Liver (tissue), 9 donors: ENCODE measurements around the gene TBC1D5. TPM values are rescaled to one million over a fixed set of nuclear protein-coding genes. Genes with fewer than 3 reads are reported as not detected.

Experiments used
- DNase-seq: peaks from one replicate; pipeline ENCODE4 v3.0.0-alpha.2; 2017; ENCODE audit warnings: low spot score
- H3K27ac ChIP-seq, 2 donors: one replicate each; pipeline ENCODE4 v1.7.0; 2013; ENCODE audit warnings: inconsistent platforms in 2 of 2, low read length in 2 of 2, control low read depth in 1 of 2, low read depth in 1 of 2, mild to moderate bottlenecking in 1 of 2
- H3K27me3 ChIP-seq, 4 donors: one replicate each; pipeline versions ENCODE4 v1.6.1 to v1.7.0; 2013; ENCODE audit warnings: low read length in 3 of 4, inconsistent platforms in 1 of 4, mild to moderate bottlenecking in 1 of 4, moderate library complexity in 1 of 4; ENCODE audit not compliant: control insufficient read depth in 4 of 4, insufficient read depth in 4 of 4
- H3K36me3 ChIP-seq, 4 donors: one replicate each; pipeline versions ENCODE4 v1.6.1 to v1.7.0; 2013; ENCODE audit warnings: low read length in 3 of 4, mild to moderate bottlenecking in 3 of 4, low read depth in 1 of 4, moderate library complexity in 1 of 4; ENCODE audit not compliant: control insufficient read depth in 4 of 4, insufficient read depth in 3 of 4
- H3K4me1 ChIP-seq, 4 donors: one replicate each; pipeline versions ENCODE4 v1.6.1 to v1.7.0; 2013; ENCODE audit warnings: low read length in 3 of 4, mild to moderate bottlenecking in 3 of 4, moderate library complexity in 1 of 4; ENCODE audit not compliant: control insufficient read depth in 4 of 4, insufficient read depth in 4 of 4
- H3K4me3 ChIP-seq, 3 donors: one replicate each; pipeline versions ENCODE4 v1.6.1 to v1.7.0; 2013; ENCODE audit warnings: low read length in 3 of 3, control low read depth in 1 of 3, low read depth in 1 of 3, mild to moderate bottlenecking in 1 of 3
- H3K9ac ChIP-seq, 2 donors: one replicate each; pipeline ENCODE4 v1.7.0; 2013; ENCODE audit warnings: low read length in 2 of 2, mild to moderate bottlenecking in 2 of 2, moderate library complexity in 2 of 2, control low read depth in 1 of 2, low read depth in 1 of 2
- H3K9me3 ChIP-seq, 4 donors: one replicate each; pipeline versions ENCODE4 v1.6.1 to v1.7.0; 2013; ENCODE audit warnings: low read length in 3 of 4; ENCODE audit not compliant: control insufficient read depth in 4 of 4
- EGR1 ChIP-seq, 2 donors: IDR thresholded peaks; 2 replicates each; pipeline ENCODE4 v1.6.1; 2016 to 2018; ENCODE audit warnings: antibody characterized with exemption in 2 of 2, low read depth in 2 of 2
- FOXA1 ChIP-seq: IDR thresholded peaks from 2 replicates; pipeline ENCODE4 v1.6.1; 2016; ENCODE audit warnings: antibody characterized with exemption
- FOXA2 ChIP-seq: IDR thresholded peaks from 2 replicates; pipeline ENCODE4 v1.6.1; 2016; ENCODE audit warnings: antibody characterized with exemption
- GABPA ChIP-seq, 2 donors: IDR thresholded peaks in 1 of 2; conservative IDR thresholded peaks in 1 of 2; 2 replicates each; pipeline ENCODE4 v1.6.1; 2016; ENCODE audit warnings: antibody characterized with exemption in 2 of 2, mild to moderate bottlenecking in 1 of 2, moderate library complexity in 1 of 2
- HNF4A ChIP-seq, 2 donors: conservative IDR thresholded peaks; 2 replicates each; pipeline ENCODE4 v1.6.1; 2016; ENCODE audit warnings: antibody characterized with exemption in 2 of 2, mild to moderate bottlenecking in 2 of 2
- HNF4G ChIP-seq: IDR thresholded peaks from 2 replicates; pipeline ENCODE4 v1.6.1; 2016; ENCODE audit warnings: antibody characterized with exemption
- JUND ChIP-seq, 2 donors: IDR thresholded peaks; 2 replicates each; pipeline ENCODE4 v1.6.1; 2016; ENCODE audit warnings: antibody characterized with exemption in 2 of 2
- NR2F2 ChIP-seq: IDR thresholded peaks from 2 replicates; pipeline ENCODE4 v1.6.1; 2016; ENCODE audit warnings: antibody characterized with exemption
- RAD21 ChIP-seq, 2 donors: IDR thresholded peaks; 2 replicates each; pipeline ENCODE4 v1.6.1; 2016; ENCODE audit warnings: antibody characterized with exemption in 2 of 2, mild to moderate bottlenecking in 2 of 2
- RXRA ChIP-seq, 2 donors: IDR thresholded peaks; 2 replicates each; pipeline ENCODE4 v1.6.1; 2017 to 2018; ENCODE audit warnings: antibody characterized with exemption in 2 of 2, mild to moderate bottlenecking in 1 of 2
- SP1 ChIP-seq: IDR thresholded peaks from 2 replicates; pipeline ENCODE4 v1.6.1; 2018; ENCODE audit warnings: antibody characterized with exemption, mild to moderate bottlenecking
- TAF1 ChIP-seq: conservative IDR thresholded peaks from 2 replicates; pipeline ENCODE4 v1.6.1; 2016; ENCODE audit warnings: antibody characterized with exemption, mild to moderate bottlenecking
- YY1 ChIP-seq: IDR thresholded peaks from 2 replicates; pipeline ENCODE4 v1.6.1; 2016; ENCODE audit warnings: antibody characterized with exemption, mild to moderate bottlenecking
- WGBS: extraction: QIAGEN DNeasy Blood & Tissue Kit; methylation state at CpG from one replicate; pipeline ENCODE4 v1.1.7; 2013; 5-methylcytosine and 5-hydroxymethylcytosine counted together
- polyA plus RNA-seq, 2 donors: library from polyadenylated mRNA; stranded (reverse) in 1 of 2; unstranded in 1 of 2; fragments of 200-250 nt in 1 of 2; fragments of >200 nt in 1 of 2; fragmentation: Nextera tagmentation in 1 of 2; extraction: Ambion mirVana in 1 of 2; gene quantifications; one replicate each; pipeline versions ENCODE4 v1.2.1 to v1.2.3, GENCODE V29; 2013 to 2015
- total RNA-seq, 2 donors: library from RNA; depleted of rRNA; stranded (reverse); fragments of >200 nt; gene quantifications; one replicate each; pipeline ENCODE4 v1.2.3, GENCODE V29; 2014
- TF ChIP-seq, protein P1 (sequence below): IDR thresholded peaks from 2 replicates; pipeline ENCODE4 v1.6.1; 2016; ENCODE audit warnings: antibody characterized with exemption, mild to moderate bottlenecking
- TF ChIP-seq, protein P2 (sequence below): IDR thresholded peaks from 2 replicates; pipeline ENCODE4 v1.6.1; 2016; ENCODE audit warnings: antibody characterized with exemption
- TF ChIP-seq, protein P3 (sequence below): IDR thresholded peaks from 2 replicates; pipeline ENCODE4 v1.6.1; 2016; ENCODE audit warnings: antibody characterized with exemption
- TF ChIP-seq, protein P4 (sequence below): fragments of 150-350 bp; IDR thresholded peaks from 2 replicates; pipeline ENCODE4 v1.5.1; 2017; ENCODE audit warnings: improper control_type of control experiment, low read depth, low read length; ENCODE audit not compliant: missing input control
- TF ChIP-seq, protein P5 (sequence below): IDR thresholded peaks from 2 replicates; pipeline ENCODE4 v1.6.1; 2016; ENCODE audit warnings: antibody characterized with exemption
- donor health status: healthy.
- donor health status: healthy.
- donor health status: healthy.
- donor health status: healthy.
- donor health status: healthy.

Gene TBC1D5
- total and polyA plus RNA-seq, 4 donors: 9.1 to 45.6 (median 25.6) TPM

DNA sequence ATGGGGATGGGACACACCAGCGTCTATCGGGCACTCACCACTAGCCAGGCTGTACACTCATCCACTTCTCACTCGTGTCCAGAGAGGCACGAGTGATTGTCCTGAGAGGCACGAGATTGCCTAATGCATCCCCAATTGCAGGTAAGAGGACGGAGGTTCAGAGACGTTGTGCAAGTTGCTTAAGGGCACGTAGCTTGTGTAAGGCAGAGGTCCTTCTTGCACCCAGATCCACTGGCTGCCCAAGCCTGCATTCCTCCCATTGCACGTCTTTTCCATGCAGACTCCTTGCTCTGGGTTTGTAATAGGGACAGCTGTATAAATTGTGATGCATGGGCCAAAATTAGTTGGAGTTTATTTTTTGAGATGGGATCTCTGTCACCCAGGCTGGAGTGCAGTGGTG lies 593.4 kb downstream of the TBC1D5 start:
- no peaks in the 10 kb centered on the region for H3K27me3 ChIP-seq
- peaks cover 0 to 16% (median 9%) of the 10 kb centered on the region in 4 donors for H3K36me3 ChIP-seq
- no peak for DNase-seq
- no peak for TF ChIP-seq JUND (IDR thresholded peaks at IDR 0.05)
- TF ChIP-seq, protein P1, sequence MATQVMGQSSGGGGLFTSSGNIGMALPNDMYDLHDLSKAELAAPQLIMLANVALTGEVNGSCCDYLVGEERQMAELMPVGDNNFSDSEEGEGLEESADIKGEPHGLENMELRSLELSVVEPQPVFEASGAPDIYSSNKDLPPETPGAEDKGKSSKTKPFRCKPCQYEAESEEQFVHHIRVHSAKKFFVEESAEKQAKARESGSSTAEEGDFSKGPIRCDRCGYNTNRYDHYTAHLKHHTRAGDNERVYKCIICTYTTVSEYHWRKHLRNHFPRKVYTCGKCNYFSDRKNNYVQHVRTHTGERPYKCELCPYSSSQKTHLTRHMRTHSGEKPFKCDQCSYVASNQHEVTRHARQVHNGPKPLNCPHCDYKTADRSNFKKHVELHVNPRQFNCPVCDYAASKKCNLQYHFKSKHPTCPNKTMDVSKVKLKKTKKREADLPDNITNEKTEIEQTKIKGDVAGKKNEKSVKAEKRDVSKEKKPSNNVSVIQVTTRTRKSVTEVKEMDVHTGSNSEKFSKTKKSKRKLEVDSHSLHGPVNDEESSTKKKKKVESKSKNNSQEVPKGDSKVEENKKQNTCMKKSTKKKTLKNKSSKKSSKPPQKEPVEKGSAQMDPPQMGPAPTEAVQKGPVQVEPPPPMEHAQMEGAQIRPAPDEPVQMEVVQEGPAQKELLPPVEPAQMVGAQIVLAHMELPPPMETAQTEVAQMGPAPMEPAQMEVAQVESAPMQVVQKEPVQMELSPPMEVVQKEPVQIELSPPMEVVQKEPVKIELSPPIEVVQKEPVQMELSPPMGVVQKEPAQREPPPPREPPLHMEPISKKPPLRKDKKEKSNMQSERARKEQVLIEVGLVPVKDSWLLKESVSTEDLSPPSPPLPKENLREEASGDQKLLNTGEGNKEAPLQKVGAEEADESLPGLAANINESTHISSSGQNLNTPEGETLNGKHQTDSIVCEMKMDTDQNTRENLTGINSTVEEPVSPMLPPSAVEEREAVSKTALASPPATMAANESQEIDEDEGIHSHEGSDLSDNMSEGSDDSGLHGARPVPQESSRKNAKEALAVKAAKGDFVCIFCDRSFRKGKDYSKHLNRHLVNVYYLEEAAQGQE: no peak
- TF ChIP-seq, protein P2, sequence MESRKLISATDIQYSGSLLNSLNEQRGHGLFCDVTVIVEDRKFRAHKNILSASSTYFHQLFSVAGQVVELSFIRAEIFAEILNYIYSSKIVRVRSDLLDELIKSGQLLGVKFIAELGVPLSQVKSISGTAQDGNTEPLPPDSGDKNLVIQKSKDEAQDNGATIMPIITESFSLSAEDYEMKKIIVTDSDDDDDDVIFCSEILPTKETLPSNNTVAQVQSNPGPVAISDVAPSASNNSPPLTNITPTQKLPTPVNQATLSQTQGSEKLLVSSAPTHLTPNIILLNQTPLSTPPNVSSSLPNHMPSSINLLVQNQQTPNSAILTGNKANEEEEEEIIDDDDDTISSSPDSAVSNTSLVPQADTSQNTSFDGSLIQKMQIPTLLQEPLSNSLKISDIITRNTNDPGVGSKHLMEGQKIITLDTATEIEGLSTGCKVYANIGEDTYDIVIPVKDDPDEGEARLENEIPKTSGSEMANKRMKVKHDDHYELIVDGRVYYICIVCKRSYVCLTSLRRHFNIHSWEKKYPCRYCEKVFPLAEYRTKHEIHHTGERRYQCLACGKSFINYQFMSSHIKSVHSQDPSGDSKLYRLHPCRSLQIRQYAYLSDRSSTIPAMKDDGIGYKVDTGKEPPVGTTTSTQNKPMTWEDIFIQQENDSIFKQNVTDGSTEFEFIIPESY: no peak
- TF ChIP-seq FOXA1: no peak
- TF ChIP-seq GABPA (IDR thresholded peaks at IDR 0.05 in 1 of 2, conservative IDR thresholded peaks at IDR 0.05 in 1 of 2): no peak
- TF ChIP-seq HNF4A (conservative IDR thresholded peaks at IDR 0.05): no peak
- TF ChIP-seq RAD21 (IDR thresholded peaks at IDR 0.05): no peak
- TF ChIP-seq FOXA2: no peak
- no peak for TF ChIP-seq RXRA (IDR thresholded peaks at IDR 0.05)
- TF ChIP-seq TAF1: no peak
- TF ChIP-seq HNF4G: no peak
- TF ChIP-seq, protein P3, sequence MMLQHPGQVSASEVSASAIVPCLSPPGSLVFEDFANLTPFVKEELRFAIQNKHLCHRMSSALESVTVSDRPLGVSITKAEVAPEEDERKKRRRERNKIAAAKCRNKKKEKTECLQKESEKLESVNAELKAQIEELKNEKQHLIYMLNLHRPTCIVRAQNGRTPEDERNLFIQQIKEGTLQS: no peak
- no peak for TF ChIP-seq SP1
- TF ChIP-seq, protein P4, sequence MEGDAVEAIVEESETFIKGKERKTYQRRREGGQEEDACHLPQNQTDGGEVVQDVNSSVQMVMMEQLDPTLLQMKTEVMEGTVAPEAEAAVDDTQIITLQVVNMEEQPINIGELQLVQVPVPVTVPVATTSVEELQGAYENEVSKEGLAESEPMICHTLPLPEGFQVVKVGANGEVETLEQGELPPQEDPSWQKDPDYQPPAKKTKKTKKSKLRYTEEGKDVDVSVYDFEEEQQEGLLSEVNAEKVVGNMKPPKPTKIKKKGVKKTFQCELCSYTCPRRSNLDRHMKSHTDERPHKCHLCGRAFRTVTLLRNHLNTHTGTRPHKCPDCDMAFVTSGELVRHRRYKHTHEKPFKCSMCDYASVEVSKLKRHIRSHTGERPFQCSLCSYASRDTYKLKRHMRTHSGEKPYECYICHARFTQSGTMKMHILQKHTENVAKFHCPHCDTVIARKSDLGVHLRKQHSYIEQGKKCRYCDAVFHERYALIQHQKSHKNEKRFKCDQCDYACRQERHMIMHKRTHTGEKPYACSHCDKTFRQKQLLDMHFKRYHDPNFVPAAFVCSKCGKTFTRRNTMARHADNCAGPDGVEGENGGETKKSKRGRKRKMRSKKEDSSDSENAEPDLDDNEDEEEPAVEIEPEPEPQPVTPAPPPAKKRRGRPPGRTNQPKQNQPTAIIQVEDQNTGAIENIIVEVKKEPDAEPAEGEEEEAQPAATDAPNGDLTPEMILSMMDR: no peak
- TF ChIP-seq, protein P5, sequence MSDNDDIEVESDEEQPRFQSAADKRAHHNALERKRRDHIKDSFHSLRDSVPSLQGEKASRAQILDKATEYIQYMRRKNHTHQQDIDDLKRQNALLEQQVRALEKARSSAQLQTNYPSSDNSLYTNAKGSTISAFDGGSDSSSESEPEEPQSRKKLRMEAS: no peak
- TF ChIP-seq EGR1 (IDR thresholded peaks at IDR 0.05; ENCODE audit: low read depth in 2 of 2): no peak
- H3K4me3 ChIP-seq: no peak overlapping the region
- 94% methylated on average over 9 of the region's 9 CpGs for WGBS
- peaks cover 7 to 12% (median 10%) of the 10 kb centered on the region in 4 donors for H3K9me3 ChIP-seq
- no peaks in the 10 kb centered on the region for H3K4me1 ChIP-seq
- no peak overlapping the region for H3K9ac ChIP-seq
- no peak overlapping the region for H3K27ac ChIP-seq

DNA sequence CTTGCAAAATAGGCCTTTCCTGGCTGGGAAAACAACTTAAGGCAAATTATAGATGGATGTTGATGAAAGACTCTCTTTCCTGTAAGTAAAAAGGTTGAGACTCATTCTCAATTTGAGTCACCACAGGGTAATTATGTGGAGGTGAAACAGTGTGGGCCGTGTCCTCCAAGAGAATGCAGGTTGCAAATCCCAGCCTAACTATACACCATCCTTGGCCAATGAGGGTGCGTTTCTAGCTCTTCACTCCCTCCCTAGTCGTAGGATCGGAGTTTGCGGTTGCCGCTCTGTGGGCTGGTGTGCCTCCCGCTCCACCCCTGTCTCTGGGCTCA lies 597.8 kb downstream of the TBC1D5 start:
- WGBS: 96% methylated on average over 7 of the region's 7 CpGs
- H3K4me3 ChIP-seq: no peak overlapping the region
- H3K27ac ChIP-seq: no peak overlapping the region
- H3K36me3 ChIP-seq: no peaks in the 10 kb centered on the region
- no peak overlapping the region for H3K9ac ChIP-seq
- H3K27me3 ChIP-seq: no peaks in the 10 kb centered on the region
- H3K9me3 ChIP-seq: no peaks in the 10 kb centered on the region
- H3K4me1 ChIP-seq: no peaks in the 10 kb centered on the region
- DNase-seq: no peak
- TF ChIP-seq, protein P4: no peak
- TF ChIP-seq, protein P3: no peak
- TF ChIP-seq RXRA (IDR thresholded peaks at IDR 0.05): no peak
- no peak for TF ChIP-seq JUND (IDR thresholded peaks at IDR 0.05)
- TF ChIP-seq, protein P2: no peak
- TF ChIP-seq, protein P5: no peak
- TF ChIP-seq FOXA1: no peak
- no peak for TF ChIP-seq FOXA2
- no peak for TF ChIP-seq SP1
- no peak for TF ChIP-seq RAD21 (IDR thresholded peaks at IDR 0.05)
- TF ChIP-seq NR2F2: no peak
- TF ChIP-seq HNF4A (conservative IDR thresholded peaks at IDR 0.05): no peak
- no peak for TF ChIP-seq TAF1
- TF ChIP-seq YY1: no peak
- TF ChIP-seq EGR1 (IDR thresholded peaks at IDR 0.05; ENCODE audit: low read depth in 2 of 2): no peak
- TF ChIP-seq GABPA (IDR thresholded peaks at IDR 0.05 in 1 of 2, conservative IDR thresholded peaks at IDR 0.05 in 1 of 2): no peak
